Central memory CD8-positive, alpha-beta T cell (primary cell): Measurements from ENCODE around the gene SND1.
A peak's percentile ranks its signal among the peaks of the same experiment; 100 is the strongest.

Experiments used
- ATAC-seq: fragments of 150-1000 bp; cut with Tn5 transposase; replicated peaks from 2 replicates; pipeline ENCODE4 v1.10.0; 2022; ENCODE audit warnings: mild to moderate bottlenecking, moderate FRiP score, moderate number of reproducible peaks; ENCODE audit not compliant: poor library complexity, severe bottlenecking; ENCODE audit errors: extremely low read depth
- DNase-seq, 2 donors: peaks; one replicate each; pipeline ENCODE4 v3.0.0; 2021; ENCODE audit warnings: low spot score in 2 of 2
- H3K27ac Mint-ChIP-seq: one replicate; pipeline ENCODE4 v1.8.0; 2022; ENCODE audit warnings: low read depth, mild to moderate bottlenecking, moderate library complexity, mixed read lengths
- H3K27me3 Mint-ChIP-seq: one replicate; pipeline ENCODE4 v1.8.0; 2022; ENCODE audit warnings: mixed read lengths
- H3K36me3 Mint-ChIP-seq: one replicate; pipeline ENCODE4 v1.8.0; 2022; ENCODE audit warnings: mild to moderate bottlenecking, moderate library complexity, mixed read lengths; ENCODE audit not compliant: insufficient read depth
- H3K4me1 Mint-ChIP-seq: one replicate; pipeline ENCODE4 v1.8.0; 2022; ENCODE audit warnings: mixed read lengths
- H3K4me3 Mint-ChIP-seq: one replicate; pipeline ENCODE4 v1.8.0; 2022; ENCODE audit warnings: mild to moderate bottlenecking, moderate library complexity, mixed read lengths
- H3K9me3 Mint-ChIP-seq: one replicate; pipeline ENCODE4 v1.8.0; 2022; ENCODE audit warnings: mixed read lengths

The SND1 gene

GRCh38 chr7:128121711-128122530 is 469.9 kb downstream of the SND1 start:
- no peaks in the 10 kb centered on the region for H3K27me3 Mint-ChIP-seq
- DNase-seq (no peak), ATAC-seq (no peak)
- no peaks in the 10 kb centered on the region for H3K9me3 Mint-ChIP-seq
- H3K36me3 Mint-ChIP-seq = peaks cover 2% of the 10 kb centered on the region
- no peak overlapping the region for H3K27ac Mint-ChIP-seq
- H3K4me3 Mint-ChIP-seq = no peak overlapping the region
- peaks cover 10% of the 10 kb centered on the region for H3K4me1 Mint-ChIP-seq

DNA sequence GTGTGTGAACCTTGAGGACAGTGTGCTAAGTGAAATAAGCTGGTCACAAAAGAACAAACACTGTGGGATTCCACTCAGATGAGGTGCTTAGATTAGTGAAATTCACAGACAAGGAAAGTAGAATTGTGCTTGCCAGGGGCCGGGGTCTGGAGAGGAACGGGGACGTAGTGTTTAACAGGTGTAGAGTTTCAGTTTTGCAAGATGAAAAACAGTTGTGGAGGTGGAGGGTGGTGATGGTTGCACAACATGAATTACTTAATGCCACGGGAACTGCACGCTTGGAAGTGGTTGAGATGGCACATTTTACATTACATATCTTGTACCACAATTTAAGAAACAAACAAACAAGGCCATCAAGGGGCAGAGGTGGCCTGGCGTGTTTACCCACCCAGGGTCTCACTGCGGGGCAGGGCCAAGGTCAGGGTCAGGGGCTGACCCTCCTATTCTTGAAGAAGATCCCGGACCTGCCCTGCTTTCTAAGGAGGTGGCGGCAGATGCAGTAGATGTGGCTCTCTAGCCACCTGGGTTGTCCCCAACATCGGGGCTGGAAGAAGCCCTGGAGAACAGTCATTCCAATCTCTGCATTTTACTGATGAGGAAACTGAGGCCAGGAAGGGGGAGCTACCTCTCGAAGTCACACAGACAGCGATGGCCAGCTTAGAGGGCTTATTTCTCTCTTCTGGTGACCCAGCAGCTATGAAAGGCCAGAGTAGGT is 470.7 kb downstream of the SND1 start:
- Mint-ChIP-seq H3K27ac (no peak overlapping the region), H3K9me3 (no peaks in the 10 kb centered on the region), H3K36me3 (peaks cover 2% of the 10 kb centered on the region), H3K27me3 (no peaks in the 10 kb centered on the region), H3K4me3 (no peak overlapping the region), H3K4me1 (peaks cover 10% of the 10 kb centered on the region)
- DNase-seq (no peak), ATAC-seq (no peak)

GRCh38 chr7:128123291-128124037 is 471.5 kb downstream of the SND1 start:
- no peaks in the 10 kb centered on the region for H3K9me3 Mint-ChIP-seq
- DNase-seq (no peak), ATAC-seq (no peak)
- H3K36me3 Mint-ChIP-seq = peaks cover 2% of the 10 kb centered on the region
- no peak overlapping the region for H3K27ac Mint-ChIP-seq
- H3K27me3 Mint-ChIP-seq = no peaks in the 10 kb centered on the region
- no peak overlapping the region for H3K4me3 Mint-ChIP-seq
- peaks cover 10% of the 10 kb centered on the region for H3K4me1 Mint-ChIP-seq

DNA sequence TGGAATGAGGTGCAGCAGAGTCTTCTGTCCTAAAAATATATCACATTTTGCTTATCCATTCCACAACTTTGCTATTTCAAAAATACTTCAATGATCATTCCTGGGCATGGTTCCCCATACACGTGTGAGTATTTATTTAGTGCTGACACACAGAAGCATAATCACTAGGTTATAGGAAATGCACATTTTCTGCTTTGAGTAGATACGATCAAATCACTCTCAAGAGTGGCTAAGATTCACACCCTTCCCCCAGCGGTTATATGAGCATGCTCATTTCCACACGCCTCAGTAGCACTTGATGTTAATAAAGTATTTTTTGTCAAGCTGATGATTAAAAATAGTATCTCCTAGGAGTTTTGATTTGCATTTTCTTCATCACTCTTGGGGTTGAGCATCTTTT is 472.8 kb downstream of the SND1 start:
- peak; percentile 83 for ATAC-seq
- Mint-ChIP-seq H3K27ac (no peak overlapping the region), H3K9me3 (no peaks in the 10 kb centered on the region), H3K4me1 (peaks cover 10% of the 10 kb centered on the region), H3K27me3 (no peaks in the 10 kb centered on the region), H3K36me3 (peaks cover 2% of the 10 kb centered on the region), H3K4me3 (no peak overlapping the region)
- DNase-seq = no peak

- DNase-seq (no peak), ATAC-seq (no peak)
- H3K36me3 Mint-ChIP-seq = peaks cover 2% of the 10 kb centered on the region
- H3K27me3 Mint-ChIP-seq = no peaks in the 10 kb centered on the region
- no peak overlapping the region for H3K27ac Mint-ChIP-seq
- H3K9me3 Mint-ChIP-seq = no peaks in the 10 kb centered on the region
- H3K4me1 Mint-ChIP-seq = peaks cover 10% of the 10 kb centered on the region
- H3K4me3 Mint-ChIP-seq = no peak overlapping the region
Measured at GRCh38 chr7:128125816-128126215, 473.8 kb downstream of the SND1 start.

GRCh38 chr7:128128401-128128800 is 476.4 kb downstream of the SND1 start:
- no peak for ATAC-seq
- no peaks in the 10 kb centered on the region for H3K27me3 Mint-ChIP-seq
- peaks cover 10% of the 10 kb centered on the region for H3K4me1 Mint-ChIP-seq
- no peak overlapping the region for H3K27ac Mint-ChIP-seq
- H3K9me3 Mint-ChIP-seq = no peaks in the 10 kb centered on the region
- no peaks in the 10 kb centered on the region for H3K36me3 Mint-ChIP-seq
- DNase-seq = no peak
- H3K4me3 Mint-ChIP-seq = no peak overlapping the region

DNA sequence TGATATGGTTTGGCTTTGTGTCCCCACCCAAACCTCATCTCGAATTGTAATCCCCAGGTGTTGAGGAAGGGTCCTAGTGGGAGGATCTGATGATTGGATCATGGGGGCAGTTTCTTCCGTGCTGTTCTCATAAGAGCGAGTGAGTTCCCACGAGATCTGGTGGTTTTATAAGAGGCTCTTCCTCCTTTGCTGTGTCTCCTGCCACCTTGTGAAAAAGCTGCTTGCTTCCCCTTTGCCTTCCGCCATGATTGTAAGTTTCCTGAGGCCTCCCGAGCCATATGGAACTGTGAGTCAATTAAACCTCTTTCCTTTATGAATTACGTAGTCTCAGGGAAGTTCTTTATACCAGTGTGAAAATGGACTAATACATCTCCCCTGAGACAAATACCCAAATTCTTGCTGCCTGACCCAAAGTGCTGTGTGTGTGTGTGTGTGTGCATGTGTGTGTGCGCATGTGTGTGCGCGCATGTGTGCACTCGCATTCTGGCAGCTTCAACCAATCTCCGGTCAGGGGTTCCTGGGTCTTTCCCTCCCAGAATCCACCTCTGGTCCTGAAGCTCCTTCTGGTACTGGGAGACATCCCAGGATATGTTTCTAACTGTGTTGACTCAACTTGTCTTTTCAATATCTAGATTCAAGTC is 477.4 kb downstream of the SND1 start:
- Mint-ChIP-seq H3K4me3 (no peak overlapping the region), H3K36me3 (no peaks in the 10 kb centered on the region), H3K27me3 (no peaks in the 10 kb centered on the region), H3K9me3 (no peaks in the 10 kb centered on the region), H3K4me1 (peaks cover 10% of the 10 kb centered on the region), H3K27ac (no peak overlapping the region)
- ATAC-seq (no peak), DNase-seq (no peak)

DNA sequence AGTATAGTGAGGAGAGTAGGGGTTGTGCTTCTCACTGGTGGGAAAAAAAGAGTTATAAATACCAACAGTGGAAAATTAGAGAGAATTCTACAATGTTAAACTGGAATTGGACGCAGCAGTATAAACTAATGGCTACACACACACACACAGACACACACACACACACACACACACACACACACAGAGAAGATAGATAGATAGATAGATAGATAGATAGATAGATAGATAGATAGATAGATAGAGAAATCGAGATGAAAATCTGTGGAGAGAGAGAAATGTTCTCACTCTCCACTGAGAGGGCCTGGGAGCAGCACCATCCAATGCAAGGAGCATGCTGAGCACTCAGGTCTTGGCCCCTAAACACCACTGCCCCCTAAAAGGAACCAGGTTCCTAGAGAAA is 479.1 kb downstream of the SND1 start:
- Mint-ChIP-seq H3K9me3 (no peaks in the 10 kb centered on the region), H3K4me1 (peaks cover 14% of the 10 kb centered on the region), H3K27me3 (no peaks in the 10 kb centered on the region), H3K36me3 (peaks cover 2% of the 10 kb centered on the region), H3K27ac (no peak overlapping the region), H3K4me3 (no peak overlapping the region)
- DNase-seq (no peak), ATAC-seq (no peak)

DNA sequence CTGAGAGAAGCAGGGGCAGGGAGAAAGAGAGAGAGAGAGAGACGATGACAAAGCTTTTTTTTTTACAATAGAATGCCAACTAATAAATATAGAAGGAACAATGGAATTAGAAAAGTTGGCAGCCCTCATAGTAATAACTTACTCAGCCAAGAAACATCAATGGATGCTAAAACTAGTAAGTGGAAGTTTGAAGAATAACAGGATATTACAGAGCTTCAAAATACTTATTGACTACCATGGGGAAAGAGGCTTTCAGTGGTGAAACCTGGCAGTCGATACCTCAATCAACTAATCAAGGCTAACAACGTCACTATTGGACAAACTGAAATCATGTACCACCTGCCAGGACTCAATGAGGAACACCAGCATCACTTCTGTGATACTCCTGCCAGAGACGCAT is 479.7 kb downstream of the SND1 start:
- no peaks in the 10 kb centered on the region for H3K27me3 Mint-ChIP-seq
- no peak for ATAC-seq

DNA sequence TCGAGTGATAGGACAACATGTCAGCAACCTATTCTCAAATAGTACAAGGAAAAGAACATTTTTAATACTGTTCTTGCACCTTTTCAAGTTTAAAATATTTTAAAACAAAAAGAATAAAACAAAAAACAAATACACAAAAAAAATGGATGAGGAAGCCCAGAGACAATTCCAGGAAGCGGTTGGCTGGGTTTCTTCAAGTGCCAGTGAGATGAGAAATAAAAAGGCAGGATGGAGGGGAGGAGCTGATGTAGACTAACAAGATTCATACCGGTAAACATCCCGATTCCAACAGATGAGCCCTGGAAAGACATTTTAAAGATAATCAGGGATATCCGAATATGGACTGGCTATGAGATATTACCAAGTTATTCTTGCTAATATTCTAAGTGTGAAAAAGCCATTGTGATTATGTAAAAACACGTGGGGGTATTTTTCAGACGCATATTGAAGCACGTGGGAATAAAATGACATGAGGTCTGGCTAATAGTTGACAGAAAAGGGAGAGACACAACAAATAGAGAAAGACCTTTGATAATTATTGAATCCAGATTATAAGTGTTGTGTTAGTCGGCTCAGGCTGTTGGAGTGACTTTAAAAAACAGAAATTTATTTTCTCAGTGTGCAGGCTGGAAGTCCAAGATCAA is 480.6 kb downstream of the SND1 start:
- no peak for ATAC-seq
- peaks cover 16% of the 10 kb centered on the region for H3K4me1 Mint-ChIP-seq
- DNase-seq = no peak
- no peaks in the 10 kb centered on the region for H3K9me3 Mint-ChIP-seq
- H3K27ac Mint-ChIP-seq = no peak overlapping the region
- peaks cover 5% of the 10 kb centered on the region for H3K27me3 Mint-ChIP-seq
- peaks cover 2% of the 10 kb centered on the region for H3K36me3 Mint-ChIP-seq
- no peak overlapping the region for H3K4me3 Mint-ChIP-seq

More for the DNA sequence above, 479.7 kb downstream of the SND1 start:
- Mint-ChIP-seq H3K9me3 (no peaks in the 10 kb centered on the region), H3K36me3 (peaks cover 2% of the 10 kb centered on the region), H3K4me1 (peaks cover 16% of the 10 kb centered on the region), H3K27ac (no peak overlapping the region), H3K4me3 (no peak overlapping the region)
- DNase-seq = no peak

- no peak overlapping the region for H3K27ac Mint-ChIP-seq
- peaks cover 16% of the 10 kb centered on the region for H3K4me1 Mint-ChIP-seq
- ATAC-seq (no peak), DNase-seq (no peak)
- no peaks in the 10 kb centered on the region for H3K9me3 Mint-ChIP-seq
- H3K36me3 Mint-ChIP-seq = peaks cover 2% of the 10 kb centered on the region
- H3K27me3 Mint-ChIP-seq = peaks cover 8% of the 10 kb centered on the region
- peak overlapping the region; percentile 65 for H3K4me3 Mint-ChIP-seq
Measured at GRCh38 chr7:128135159-128135514, 483.1 kb downstream of the SND1 start.
